NK-92 treated with Interleukin-12 subunit alpha and Interleukin-12 subunit beta, amount 100 ng/mL, for 24 hours (cell line): Measurements from ENCODE around the gene ARID3C.

Experiments used
- DNase-seq: peaks from one replicate; lab custom pipeline; 2025; lab: John Stamatoyannopoulos, UW

Gene ARID3C

DNA sequence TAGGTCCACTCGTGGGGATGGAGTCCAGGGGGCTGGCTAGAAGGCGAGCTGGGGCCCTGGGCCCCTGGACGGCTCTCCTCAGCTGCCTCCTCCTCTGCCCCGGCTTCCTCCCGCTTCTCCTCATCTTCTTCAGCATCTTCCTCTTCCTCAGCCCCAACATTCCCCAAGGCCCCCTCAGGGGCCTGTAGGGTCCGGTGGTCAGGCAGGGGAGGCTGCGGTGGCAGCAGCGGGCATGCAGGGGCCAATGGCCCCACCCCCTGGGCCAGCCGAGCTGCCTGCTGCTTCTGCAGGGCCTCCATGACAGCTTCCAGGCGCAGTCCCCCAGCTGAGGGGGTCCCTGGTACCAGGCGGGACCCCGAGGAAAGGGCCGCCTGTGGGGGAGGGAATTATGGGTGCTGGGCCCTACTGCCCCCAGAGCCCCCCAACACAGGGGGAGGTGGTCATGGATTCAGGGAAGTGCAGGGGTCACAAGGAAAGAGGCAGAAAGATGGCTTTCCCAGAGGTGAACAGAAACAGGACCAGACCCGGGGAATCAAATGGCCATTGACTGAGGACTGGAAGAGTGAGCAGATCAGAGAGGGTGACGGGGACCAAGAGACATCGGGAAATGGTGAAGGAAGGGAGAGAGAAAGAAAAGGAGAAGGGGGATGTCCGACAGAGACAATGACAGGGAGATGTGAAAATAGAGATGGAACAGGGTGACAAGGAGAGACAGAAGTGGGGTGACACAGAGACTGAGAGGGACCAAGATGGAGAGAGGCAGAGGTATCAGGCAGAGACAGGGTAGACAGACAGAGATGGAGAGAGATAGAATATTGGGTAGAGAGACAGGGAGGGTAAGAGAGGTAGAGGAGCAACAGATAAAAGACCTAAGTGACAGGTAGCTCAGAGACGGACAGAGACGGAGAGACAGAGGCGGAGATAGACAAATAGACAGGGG, 880 bp downstream of the ARID3C start:
- DNase-seq: no peak

- no peak for DNase-seq
These were observed 3.7 kb downstream of the ARID3C start for GRCh38 chr9:34625186-34625486.

GRCh38 chr9:34624475-34625185, 4.2 kb downstream of the ARID3C start:
- DNase-seq: no peak

- DNase-seq: no peak
These were observed 5.3 kb downstream of the ARID3C start for GRCh38 chr9:34623374-34624235.

GRCh38 chr9:34620061-34620994, 8.5 kb downstream of the ARID3C start, which contains the start of gene DCTN3:
Gene DCTN3, minus strand, starts transcription at chr9:34620495. Its CDS starts 31 bp downstream, at chr9:34620464.
- peak; percentile 83 for DNase-seq

GRCh38 chr9:34615132-34615531, 13.7 kb downstream of the ARID3C start:
- DNase-seq: no peak

DNA sequence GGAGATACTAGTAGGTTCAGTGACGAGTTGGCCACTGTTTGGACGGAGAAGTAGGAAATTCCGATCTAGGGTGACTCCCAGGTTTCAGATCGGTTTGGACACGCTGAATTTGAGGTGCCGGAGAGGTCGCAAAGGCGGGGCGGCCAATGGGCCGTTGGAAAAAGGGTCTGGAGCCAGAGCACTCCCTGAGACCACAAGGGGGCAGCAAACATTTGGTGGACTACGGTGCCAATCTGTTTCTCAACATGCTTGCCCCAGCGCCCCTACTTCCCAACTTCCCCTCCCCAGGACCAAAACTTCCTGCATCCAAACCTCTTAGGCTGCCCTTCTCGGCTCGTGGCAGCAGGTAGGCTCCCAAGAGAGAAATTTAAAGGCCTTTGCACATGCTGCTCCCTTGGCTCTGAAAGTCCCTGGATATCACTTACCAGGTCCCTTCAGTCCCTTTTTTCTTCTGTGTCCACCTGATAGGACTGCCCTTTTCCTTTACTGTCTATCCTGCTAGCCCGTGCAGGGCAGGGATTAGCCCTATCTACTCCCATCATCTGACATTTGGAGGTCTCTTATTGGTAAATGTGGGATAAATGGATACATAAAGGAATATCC, 16.0 kb downstream of the ARID3C start:
- peak; percentile 64 for DNase-seq

DNA sequence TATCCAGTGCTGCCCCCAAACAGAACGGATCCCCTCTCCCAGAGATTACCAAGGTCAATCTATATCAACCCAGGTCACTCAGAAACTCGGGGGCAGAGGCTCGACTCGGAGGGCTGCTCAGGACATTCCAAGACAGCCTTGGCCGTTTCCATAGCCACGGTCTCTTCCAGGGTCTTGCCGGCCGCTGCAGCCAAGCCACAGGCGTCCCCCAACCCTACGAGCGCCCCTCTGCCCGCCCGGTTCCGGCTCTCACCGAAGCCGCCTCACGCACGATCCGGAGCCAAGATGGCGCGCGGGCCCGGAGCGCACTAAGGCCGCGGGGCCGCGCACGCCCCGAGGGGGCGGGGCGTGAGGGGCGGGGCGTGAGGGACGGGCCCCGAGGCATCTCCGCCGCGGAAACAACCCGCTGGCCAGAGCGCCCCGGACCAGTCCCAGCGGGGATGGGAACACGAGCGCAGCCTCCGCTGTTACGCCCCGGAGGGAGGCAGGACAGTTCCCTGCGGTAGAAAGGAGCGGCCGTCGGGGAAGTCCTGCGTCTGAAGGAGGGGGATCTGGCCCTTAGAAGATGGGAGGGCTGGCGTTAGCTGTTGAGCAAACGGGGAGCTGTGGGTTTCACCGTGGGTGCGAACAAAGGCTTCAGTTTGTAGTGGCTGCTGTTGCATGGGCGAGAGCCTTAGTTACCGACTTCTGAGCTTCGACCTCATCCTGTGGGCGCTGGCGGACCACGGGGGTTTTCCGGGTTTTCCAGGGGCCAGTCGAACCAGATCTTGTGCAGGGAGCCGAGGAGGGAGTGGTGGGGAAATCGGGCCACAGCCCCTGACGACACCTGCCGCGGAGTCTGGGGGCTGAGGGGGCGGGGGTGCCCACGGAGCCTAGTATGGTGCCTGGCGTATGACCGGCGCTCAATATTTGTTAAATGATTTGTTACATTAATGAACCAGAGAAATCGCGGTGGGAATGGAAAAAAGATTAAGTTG, 16.8 kb downstream of the ARID3C start, which contains the start of gene RPP25L:
RPP25L (minus strand) TSS at position 287 of the 977 bp plus-strand sequence. CDS start 801 bp downstream, outside the sequence.
- DNase-seq: peak; percentile 69

GRCh38 chr9:34611251-34611810, 17.5 kb downstream of the ARID3C start:
- no peak for DNase-seq

DNA sequence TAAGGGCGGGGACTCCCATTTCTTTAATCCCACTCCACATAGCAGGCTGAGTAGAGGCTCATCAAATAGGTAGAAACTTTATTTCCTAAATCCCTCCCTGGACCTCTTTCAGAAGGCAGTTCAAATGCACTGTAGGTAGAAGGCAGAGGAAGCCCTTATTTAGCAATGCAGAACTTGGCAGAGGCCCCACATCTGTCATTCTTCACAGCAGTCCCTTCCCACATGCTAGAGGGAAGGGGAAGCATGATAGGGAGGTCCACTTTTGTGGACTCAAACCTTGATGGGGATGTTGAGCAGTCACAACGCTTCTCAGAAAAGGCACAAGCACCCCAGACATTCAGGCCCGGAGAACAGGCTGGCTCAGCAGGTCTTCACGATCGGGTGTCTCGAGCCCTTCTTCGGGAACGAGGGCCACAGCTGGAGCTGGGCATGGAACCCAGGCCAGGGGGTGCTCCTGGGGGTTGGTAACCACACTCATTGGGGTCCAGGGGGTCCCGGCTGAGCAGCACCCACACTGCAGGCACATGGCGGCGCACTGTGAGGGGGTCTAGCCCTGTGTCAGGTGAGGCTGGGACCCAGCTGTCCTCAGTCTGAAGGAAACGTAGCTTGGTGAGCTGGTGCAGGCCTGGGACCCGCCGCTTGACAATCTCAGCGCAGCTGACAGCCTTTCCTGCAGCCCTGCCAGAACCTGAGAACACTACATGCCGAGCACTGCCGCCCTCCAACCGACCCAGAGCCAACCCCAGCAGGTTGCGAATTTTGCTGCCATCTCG, 18.2 kb downstream of the ARID3C start:
- no peak for DNase-seq

GRCh38 chr9:34607331-34607730, 21.5 kb downstream of the ARID3C start:
- no peak for DNase-seq

DNA sequence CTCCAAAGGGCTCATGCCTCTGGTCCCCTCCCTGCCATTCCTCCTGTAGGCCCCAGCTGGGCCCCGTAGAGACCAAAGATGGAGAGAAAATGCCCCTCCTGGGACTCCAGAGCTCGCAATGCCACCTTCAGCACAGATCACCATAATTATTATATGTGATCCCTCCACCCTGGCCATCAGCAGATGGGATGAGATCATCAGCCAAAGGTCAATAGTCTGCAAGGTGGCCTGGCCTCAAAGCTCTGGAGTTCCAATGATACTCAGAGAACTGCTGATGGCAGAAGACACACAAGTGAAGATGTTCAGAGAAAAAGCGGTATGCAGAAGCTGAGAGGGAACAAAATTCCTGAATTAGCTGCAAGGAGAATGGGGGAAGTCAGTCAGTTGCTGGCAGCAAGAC, 22.0 kb downstream of the ARID3C start:
- no peak for DNase-seq

DNA sequence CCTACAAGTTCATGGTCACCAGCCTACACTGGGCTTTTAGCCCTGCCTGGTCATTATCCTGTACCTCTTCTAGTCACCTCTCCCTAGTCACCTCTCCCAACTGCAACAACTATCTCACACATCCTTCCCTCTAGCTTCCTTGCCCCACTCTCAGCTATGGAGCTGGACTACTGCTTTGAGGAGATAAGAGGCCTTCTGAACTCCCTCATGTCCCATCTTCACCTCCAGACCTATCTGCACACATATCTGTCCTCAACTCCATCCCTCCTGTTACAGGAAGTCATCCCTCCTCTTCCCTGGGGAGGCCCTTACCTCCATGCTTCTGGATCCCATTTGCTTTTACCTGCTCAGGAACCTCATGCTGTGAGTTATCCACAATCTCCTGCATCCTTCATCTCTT, 22.7 kb downstream of the ARID3C start:
- no peak for DNase-seq

GRCh38 chr9:34603610-34604231, 25.1 kb downstream of the ARID3C start:
- peak; percentile 42 for DNase-seq

DNA sequence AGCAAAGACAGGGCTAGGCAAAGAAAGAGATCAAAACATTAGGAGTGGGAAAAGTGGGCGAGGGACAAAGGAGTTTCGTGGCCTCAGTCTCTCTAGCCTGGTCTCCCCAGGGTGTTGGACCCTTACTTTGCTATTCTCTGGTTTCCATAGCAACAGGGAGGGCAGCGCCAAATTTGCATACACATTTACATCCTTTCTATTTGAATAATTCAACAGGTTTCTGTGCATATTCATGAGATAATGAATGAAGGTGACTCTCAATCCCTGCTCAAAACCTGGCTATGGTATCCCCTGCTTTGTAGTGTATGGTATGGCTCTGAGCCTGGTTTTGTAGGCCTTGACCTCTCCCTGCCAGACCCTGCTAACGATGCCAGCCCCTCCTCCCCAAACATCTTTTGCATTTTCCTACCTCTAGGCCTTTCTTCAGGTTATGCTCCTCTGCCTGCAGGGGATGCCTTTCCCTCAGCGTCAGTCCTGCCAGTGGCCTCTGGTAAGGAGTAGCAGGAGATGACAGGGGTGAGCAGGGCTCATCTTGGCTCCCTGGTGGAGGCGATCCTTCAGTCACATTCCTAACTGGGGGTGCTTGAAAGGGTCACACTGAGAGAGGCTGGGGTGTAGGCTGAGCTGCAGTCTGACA, 26.8 kb downstream of the ARID3C start:
- DNase-seq: no peak

DNA sequence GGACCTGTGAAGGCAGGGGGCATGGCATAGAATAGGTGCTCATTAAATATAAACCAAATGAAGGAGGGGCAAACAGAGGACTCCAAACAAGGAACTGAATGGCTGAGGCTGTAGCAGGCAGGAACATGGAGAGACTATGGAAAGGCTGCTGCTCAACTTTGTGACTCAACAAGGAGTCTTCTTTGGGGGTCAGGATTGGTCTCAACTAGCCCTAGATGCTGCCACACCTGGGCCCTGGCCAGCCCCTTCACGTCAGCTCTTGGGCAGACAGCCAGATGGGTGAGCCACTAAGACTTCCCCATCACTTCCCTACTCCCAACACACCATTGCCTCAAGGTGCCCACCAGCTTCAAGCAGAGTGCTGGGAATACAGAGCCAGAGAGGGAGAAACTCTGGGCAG, 28.0 kb downstream of the ARID3C start:
- no peak for DNase-seq

DNA sequence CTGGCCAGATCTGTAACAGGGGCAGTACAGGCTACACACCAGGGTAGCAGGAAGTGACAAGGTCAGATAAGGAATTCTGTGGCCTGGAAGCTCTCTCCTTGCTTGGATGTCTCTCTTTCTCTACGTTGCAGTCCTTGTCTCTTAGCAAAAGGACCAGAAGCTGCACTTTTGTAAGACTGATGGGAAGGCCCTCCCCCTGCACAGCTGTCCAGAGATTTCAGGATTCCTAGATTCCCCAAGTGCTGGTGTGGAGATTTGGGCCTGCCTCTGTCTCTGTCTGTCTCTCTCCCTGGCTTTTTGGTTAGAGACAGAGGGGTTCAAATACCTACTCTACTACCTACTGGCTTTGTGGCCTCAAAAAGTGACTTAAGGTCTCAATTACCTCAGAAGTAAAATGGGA, 29.3 kb downstream of the ARID3C start:
- DNase-seq: no peak
